GM18870 (cell line): ENCODE data around the gene TMPRSS13.
"Not testable (repeated sequence)": the region's sequence is repeated elsewhere in the genome, so short reads cannot be mapped to it uniquely, and the experiment has no call there.

Source experiments
- ATAC-seq: cut with Tn5 transposase; IDR thresholded peaks from one replicate; pipeline ENCODE4 v1.9.1; 2021; ENCODE audit warnings: moderate library complexity; ENCODE audit not compliant: unreplicated experiment

Gene TMPRSS13

GRCh38 chr11:117929142-117929915 lies at the start of gene TMPRSS13:
Gene TMPRSS13 (minus strand): TSS chr11:117929402. CDS start chr11:117929307, 95 bp downstream.
- ATAC-seq, result no peak

DNA sequence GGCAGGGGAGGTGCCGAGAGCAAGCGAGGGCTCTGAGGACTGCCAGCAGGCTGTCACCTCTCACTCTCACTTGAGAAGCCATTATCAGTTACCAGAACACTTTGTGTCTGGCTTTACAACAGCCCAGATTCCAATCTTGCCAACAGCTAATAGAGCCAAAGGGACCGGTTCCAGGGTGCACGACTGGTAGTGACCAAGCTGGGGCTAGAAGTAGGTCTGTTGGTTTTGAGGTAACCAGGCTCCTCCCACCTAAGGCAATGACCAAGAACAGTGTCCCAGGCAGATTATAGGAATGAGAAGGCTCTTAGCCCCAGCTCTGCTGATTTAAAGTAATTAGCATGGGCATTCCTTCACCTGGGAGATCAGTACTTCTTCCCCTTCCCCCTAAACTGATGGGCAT lies 49.8 kb upstream of the TMPRSS13 start:
- ATAC-seq, result no peak

GRCh38 chr11:117978291-117978910 lies 49.2 kb upstream of the TMPRSS13 start:
- not testable (repeated sequence) for ATAC-seq

GRCh38 chr11:117977612-117978264 lies 48.5 kb upstream of the TMPRSS13 start:
- not testable (repeated sequence) for ATAC-seq

GRCh38 chr11:117977029-117977428 lies 47.8 kb upstream of the TMPRSS13 start:
- ATAC-seq, result no peak

DNA sequence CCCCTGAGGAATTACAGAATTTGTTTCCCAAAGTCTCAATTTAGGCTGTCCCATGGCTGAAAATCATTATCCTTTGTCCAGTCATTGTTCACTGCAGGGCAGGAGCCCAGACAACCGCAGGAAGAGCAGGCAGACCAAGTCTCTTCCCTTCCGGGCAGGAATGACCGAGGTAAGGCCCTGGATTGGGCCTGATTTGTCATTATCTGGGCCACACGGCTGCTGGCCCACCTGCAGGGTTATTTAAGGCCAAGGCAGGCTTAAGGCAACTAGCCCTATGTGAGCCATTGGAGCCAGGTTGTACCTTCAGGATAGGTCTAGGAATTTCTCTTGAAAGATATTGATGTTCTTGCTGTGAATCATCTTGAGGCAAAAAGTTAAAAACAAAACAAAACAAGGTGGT lies 47.2 kb upstream of the TMPRSS13 start:
- no peak for ATAC-seq

DNA sequence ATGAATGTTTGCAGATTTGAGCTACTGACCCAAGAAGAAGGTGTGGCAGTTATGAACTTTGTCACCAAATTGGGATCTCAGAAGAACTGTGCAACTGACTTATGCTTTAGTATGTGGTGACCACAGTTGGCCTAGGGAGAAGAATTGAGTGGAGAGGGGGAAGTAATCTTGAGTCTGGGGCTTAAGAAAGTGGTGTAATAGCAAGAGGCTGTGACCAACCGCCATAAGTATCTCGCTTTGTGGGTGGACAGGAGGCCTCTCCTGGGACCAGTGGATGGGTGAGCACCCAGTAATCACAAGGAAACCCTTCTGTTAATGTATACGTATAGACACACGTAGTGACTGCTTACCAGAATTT lies 44.3 kb upstream of the TMPRSS13 start:
- ATAC-seq, result no peak

- ATAC-seq, result no peak
Measured at GRCh38 chr11:117972629-117973502, 43.7 kb upstream of the TMPRSS13 start.

DNA sequence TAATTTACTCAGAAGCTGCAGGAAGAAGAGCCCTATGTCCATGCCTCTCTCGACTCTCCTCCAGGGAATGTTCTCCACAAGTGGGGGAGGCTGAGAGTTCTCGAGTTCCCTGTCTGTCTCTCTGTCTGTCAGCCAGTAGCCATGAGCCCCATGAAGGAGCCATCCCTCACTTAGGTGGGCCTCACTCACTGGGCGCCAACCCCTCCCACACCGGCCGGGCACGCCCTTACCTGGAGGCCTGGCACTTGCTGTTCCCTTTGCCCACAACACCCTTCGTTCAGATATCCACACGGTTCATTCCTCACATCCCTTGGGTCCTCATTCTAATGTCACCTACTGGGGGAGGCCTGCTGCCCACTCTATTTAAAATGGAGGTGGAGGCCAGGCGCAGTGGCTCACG lies 42.8 kb upstream of the TMPRSS13 start:
- ATAC-seq, result no peak

DNA sequence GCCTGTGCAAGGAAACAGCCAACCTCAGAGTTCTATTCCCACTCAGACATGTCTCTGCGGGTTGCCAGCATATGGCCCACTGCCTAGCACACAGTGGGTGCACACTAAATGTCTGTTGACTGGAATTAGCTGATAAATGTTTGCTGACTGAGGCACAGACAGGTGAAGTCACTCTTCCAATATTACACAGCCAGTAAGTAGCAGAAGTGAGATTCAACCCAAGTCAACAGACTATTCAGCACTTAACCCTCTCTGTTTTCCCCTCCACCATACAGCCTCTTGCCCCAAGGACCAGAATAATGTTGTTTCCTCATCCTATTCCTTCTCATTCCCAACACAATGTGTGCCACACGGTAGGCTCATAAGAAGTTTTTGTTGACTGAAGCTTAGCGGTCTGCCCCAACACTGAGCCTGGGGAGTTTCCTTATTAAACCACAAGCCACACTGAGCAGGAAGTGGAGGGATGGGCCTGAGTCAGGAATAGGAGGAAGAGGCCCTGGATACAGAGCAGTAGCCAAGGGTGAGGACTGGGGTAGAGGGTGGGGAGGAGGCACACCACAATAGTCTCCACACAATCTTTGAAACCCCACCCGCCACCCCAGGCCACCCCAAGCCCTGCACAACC lies 41.3 kb upstream of the TMPRSS13 start:
- ATAC-seq, result no peak

GRCh38 chr11:117969160-117969991 lies 40.2 kb upstream of the TMPRSS13 start:
- no peak for ATAC-seq

DNA sequence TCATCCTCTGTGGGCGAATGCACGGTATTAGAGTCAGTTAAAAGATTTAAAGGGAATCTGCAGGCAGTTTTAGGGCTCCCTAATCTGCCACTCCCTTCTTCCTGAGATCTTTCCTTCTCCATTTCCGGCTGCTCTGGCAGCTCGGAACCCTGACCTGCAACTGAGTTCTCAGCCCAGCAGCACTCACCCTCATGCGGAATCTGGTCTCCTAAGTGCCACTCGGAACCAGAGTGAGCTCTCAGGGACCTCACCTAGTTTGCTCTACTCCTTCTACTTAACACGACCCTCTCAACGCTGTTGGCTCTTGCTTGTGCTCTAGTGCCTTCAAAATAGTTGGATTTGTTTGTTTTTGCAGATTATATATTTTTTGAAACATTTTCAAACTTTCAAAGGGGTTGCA lies 37.7 kb upstream of the TMPRSS13 start:
- ATAC-seq, result no peak

GRCh38 chr11:117962826-117963225 lies 33.6 kb upstream of the TMPRSS13 start:
- no peak for ATAC-seq

DNA sequence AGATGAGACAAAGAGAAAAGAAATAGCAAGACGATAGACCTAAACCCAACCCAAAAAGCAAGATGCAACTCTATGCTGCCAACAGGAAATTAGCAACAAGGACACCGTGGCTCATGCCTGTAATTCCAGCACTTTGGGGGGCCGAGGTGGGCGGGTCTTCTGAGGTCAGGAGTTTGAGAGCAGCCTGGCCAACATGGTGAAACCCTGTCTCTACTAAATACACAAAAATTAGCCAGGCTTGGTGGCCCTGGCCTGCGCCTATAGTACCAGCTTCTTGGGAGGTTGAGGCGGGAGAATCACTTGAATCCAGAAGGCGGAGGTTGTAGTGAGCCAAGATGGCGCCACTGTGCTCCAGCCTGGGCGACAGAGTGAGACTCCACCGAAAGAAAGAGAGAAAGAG lies 32.7 kb upstream of the TMPRSS13 start:
- ATAC-seq, result no peak

DNA sequence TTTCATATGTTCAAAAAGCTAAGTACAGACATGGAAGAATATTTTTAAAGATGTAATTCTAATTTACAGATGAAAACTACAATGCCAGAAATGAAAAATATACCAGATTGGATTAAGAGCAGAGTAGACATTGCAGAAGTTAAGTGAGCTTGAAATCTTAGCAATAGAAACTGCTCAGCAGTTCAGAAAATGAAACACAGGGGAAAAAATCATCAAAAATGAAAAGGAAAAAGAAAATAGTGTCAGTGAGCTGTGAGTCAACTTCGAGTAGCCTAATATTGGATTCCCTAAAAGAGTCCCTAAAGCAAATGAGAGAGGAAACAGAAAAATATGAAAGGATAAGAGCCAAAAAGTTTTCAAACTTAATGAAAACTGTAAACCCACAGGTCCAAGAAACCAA lies 31.2 kb upstream of the TMPRSS13 start:
- ATAC-seq, result no peak

DNA sequence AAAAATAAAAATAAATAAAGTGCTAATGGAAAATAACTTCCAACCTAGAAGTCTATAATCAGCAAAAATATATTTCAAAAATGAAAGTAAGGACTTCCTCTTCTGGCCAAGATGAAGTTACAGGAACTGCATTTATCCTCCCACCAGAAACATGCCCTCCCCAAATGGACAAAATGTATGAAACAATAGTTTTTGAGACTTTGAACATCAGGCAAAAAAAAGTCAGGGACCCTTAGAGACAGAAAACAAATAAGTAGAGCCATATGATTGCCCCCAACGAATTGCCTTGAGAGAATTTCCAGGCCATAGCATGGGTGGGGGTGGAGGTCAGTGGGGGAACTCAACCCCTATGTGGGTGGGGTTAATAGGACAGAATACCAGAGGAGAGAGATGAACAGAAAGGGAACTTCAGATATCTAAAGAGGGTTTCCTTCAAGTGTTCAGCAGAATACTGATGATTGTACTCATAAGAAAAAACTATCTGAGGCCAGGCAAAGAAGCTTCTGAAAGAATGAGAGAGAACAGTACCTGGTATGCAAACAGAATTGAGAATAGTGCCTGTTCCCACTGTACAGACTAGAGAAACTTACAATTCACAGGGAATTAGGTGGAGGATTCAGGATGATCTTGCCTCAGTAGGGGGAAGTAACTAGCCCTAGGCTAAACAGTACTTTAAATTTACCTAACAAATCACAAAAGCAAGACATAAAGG lies 30.4 kb upstream of the TMPRSS13 start:
- ATAC-seq, result no peak

DNA sequence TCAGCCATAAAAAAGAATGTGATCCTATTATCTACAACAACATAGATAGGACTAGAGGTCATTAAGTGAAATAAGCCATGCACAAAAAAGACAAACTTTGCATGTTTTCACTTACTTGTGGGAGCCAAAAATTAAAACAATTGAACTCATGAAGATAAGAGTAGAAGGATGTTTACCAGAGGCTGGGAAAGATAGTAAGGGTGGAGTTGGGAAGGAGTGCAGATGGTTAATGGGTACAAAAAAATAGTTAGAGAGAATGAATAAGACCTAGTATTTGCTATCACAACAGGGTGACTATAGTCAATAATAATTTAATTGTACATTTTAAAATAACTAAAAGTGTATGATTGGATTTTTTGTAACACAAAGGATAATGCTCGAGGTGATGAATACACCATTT lies 29.7 kb upstream of the TMPRSS13 start:
- ATAC-seq, result no peak

DNA sequence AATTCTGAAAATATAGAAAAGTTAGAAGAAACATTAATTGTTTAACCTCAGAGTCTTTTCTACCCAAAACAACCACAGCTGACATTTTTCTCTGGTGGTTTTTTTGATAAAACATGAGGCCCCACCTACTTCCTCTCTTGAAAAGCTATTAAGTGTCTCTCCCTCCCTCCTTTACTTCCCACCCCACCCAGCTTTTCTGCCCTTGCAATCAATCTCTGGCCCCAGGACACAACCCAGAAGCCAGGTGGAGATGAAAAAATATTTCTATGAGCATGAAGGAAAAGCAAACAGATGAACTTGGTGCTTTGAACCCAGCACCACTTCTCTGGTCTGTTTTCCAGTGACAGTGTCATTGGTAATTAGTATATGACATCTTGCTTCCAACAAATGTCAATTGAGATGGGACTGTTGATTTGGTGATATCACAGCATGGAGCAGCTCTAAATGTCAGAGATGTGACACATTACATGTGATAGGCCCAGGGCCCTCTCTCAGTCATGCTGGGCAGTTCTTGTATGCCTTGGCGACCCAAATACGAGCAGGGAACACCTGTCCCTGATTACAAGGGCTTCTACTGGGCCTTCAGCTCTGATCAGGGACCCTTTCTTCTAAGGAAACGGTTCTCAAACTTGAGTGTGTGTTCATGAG lies 23.9 kb upstream of the TMPRSS13 start:
- ATAC-seq, result no peak
